T-cell (primary cell): ENCODE measurements around the gene RAB38. TPM values are rescaled to one million over a fixed set of nuclear protein-coding genes. Genes with fewer than 3 reads are reported as not detected.

ENCODE experiments used
- ATAC-seq, 4 experiments: fragments of 200-7000 bp in 3 of 4; fragments of 150-1000 bp in 1 of 4; cut with Tn5 transposase; replicated peaks in 1 of 4; 1 replicate in 3 of 4; 2 replicates in 1 of 4; pipeline ENCODE4 v1.10.0; 2021; ENCODE audit warnings: moderate library complexity in 3 of 4, mild to moderate bottlenecking in 2 of 4, moderate number of reproducible peaks in 1 of 4
- CTCF ChIA-PET, 2 donors: fragments of 300-600 bp; sonication (Branson Sonifier 250); formaldehyde crosslinking; loops; one replicate each; lab custom pipeline; 2022; ENCODE audit warnings: antibody characterized with exemption in 2 of 2; lab: Charles Lee
- POLR2A ChIA-PET, 2 donors: fragments of 300-600 bp; sonication (Branson Sonifier 250); formaldehyde crosslinking; loops; one replicate each; lab custom pipeline; 2022; ENCODE audit warnings: antibody characterized with exemption in 2 of 2; lab: Charles Lee
- DNase-seq, 35 experiments: peaks; one replicate each; pipeline versions ENCODE4 v3.0.0 to v3.0.0-alpha.2; 2013 to 2023
- H3K27ac ChIP-seq: one replicate; pipeline ENCODE4 v1.5.1; 2013; ENCODE audit warnings: low read length
- H3K27me3 ChIP-seq, 2 experiments: replicated peaks in 1 of 2; 1 replicate in 1 of 2; 2 replicates in 1 of 2; pipeline versions ENCODE4 v1.6.1 to v1.7.0; 2013; ENCODE audit warnings: low read length in 1 of 2, mixed read lengths in 1 of 2; ENCODE audit not compliant: control insufficient read depth in 2 of 2, insufficient read depth in 2 of 2; ENCODE audit errors: extremely low read depth in 1 of 2
- H3K36me3 ChIP-seq, 2 donors: 1 replicate in 1 of 2; 2 replicates in 1 of 2; pipeline versions ENCODE4 v1.6.1 to v1.7.0; 2013; ENCODE audit warnings: low read length in 1 of 2; ENCODE audit not compliant: control insufficient read depth in 2 of 2, insufficient read depth in 1 of 2; ENCODE audit errors: extremely low read depth in 1 of 2
- H3K4me1 ChIP-seq, 2 experiments: 1 replicate in 1 of 2; 2 replicates in 1 of 2; pipeline versions ENCODE4 v1.6.1 to v1.7.0; 2013; ENCODE audit warnings: low read length in 2 of 2, mixed read lengths in 1 of 2; ENCODE audit not compliant: insufficient read depth in 2 of 2, control insufficient read depth in 1 of 2; ENCODE audit errors: extremely low read depth in 1 of 2
- H3K4me3 ChIP-seq, 2 donors: 1 replicate in 1 of 2; 2 replicates in 1 of 2; pipeline versions ENCODE4 v1.5.1 to v1.7.0; 2013; ENCODE audit warnings: mild to moderate bottlenecking in 2 of 2, low read length in 1 of 2, moderate library complexity in 1 of 2; ENCODE audit not compliant: control insufficient read depth in 1 of 2; ENCODE audit errors: extremely low read depth in 1 of 2
- H3K9me3 ChIP-seq: 2 replicates; pipeline ENCODE4 v1.7.0; 2013
- H3K27ac Mint-ChIP-seq, 2 donors: one replicate each; pipeline ENCODE4 v1.8.0; 2020 to 2021; ENCODE audit warnings: mild to moderate bottlenecking in 2 of 2, mixed read lengths in 2 of 2
- H3K27me3 Mint-ChIP-seq, 2 donors: one replicate each; pipeline ENCODE4 v1.8.0; 2021 to 2022; ENCODE audit warnings: mixed read lengths in 2 of 2
- H3K36me3 Mint-ChIP-seq: one replicate; pipeline ENCODE4 v1.8.0; 2021; ENCODE audit warnings: mixed read lengths
- H3K4me1 Mint-ChIP-seq, 3 donors: one replicate each; pipeline ENCODE4 v1.8.0; 2020 to 2022; ENCODE audit warnings: mixed read lengths in 3 of 3, mild to moderate bottlenecking in 1 of 3
- H3K4me3 Mint-ChIP-seq, 3 donors: one replicate each; pipeline ENCODE4 v1.8.0; 2020 to 2022; ENCODE audit warnings: mild to moderate bottlenecking in 3 of 3, mixed read lengths in 3 of 3, moderate library complexity in 3 of 3
- H3K9me3 Mint-ChIP-seq, 3 donors: one replicate each; pipeline ENCODE4 v1.8.0; 2020 to 2022; ENCODE audit warnings: mixed read lengths in 3 of 3
- WGBS: methylation state at CpG from one replicate; pipeline ENCODE4 v1.1.5; 2013; ENCODE audit warnings: missing lambda C conversion rate; ENCODE audit not compliant: insufficient coverage; 5-methylcytosine and 5-hydroxymethylcytosine counted together
- total RNA-seq, 35 experiments: library from RNA in 6 of 35; stranded (reverse) in 6 of 35; fragments of 120-200 nt in 1 of 35; gene quantifications; one replicate each; pipeline versions ENCODE4 v1.2.1 to v1.2.4 and lab custom pipeline; 2013 to 2026

RAB38 gene
- total RNA-seq, 5 donors from 2014 or later (not counting 1 experiment from before 2014, with no cell fraction given) = 0.20 to 0.98 (median 0.57) TPM

DNA sequence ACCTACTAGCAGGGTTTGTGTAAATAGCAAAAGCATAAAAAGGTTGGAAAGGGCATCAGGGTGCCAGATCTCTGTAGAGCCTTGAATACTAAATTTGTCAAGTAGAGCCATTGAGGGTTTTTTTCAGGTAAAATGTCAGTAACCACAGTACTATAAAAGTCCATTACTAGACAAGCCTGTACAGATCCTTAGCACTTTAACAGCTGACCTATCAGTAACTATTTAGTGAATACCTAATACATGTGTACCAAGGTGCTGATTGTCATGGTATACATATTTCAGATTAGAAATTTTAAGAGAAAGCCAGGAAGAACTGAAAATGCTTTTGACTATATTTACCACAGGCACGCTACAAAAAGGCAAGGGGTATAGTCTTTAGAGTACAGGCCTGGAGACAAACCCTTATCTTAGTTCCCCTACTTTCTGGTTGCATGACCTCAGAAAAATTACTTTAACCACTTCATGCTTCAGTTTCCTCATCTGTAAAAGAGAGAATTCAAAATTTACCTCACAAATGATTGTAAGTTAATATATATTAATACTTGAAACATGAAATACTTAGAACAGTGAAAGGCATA lies 57.9 kb downstream of the RAB38 start:
- CTCF ChIA-PET = no interaction called here
- H3K4me3 ChIP-seq = no peak overlapping the region
- H3K4me1 Mint-ChIP-seq = no peaks in the 10 kb centered on the region
- H3K4me3 Mint-ChIP-seq = no peak overlapping the region
- ATAC-seq = no peak
- H3K27ac Mint-ChIP-seq = no peak overlapping the region
- no CpG with 5 or more reads among the region's 1 CpG for WGBS
- H3K27me3 Mint-ChIP-seq = no peaks in the 10 kb centered on the region
- no peaks in the 10 kb centered on the region for H3K27me3 ChIP-seq
- POLR2A ChIA-PET = interaction anchor here in 1 of 2 donors (0.6 kb wide), 1 partner anchor 35 kb away, joined by 4 read pairs; no protein-coding TSS in a partner anchor
- no peaks in the 10 kb centered on the region for H3K4me1 ChIP-seq
- H3K36me3 Mint-ChIP-seq = no peaks in the 10 kb centered on the region
- no peak overlapping the region for H3K27ac ChIP-seq
- no peak for DNase-seq
- no peaks in the 10 kb centered on the region for H3K9me3 ChIP-seq
- H3K9me3 Mint-ChIP-seq = no peaks in the 10 kb centered on the region
- no peaks in the 10 kb centered on the region for H3K36me3 ChIP-seq

DNA sequence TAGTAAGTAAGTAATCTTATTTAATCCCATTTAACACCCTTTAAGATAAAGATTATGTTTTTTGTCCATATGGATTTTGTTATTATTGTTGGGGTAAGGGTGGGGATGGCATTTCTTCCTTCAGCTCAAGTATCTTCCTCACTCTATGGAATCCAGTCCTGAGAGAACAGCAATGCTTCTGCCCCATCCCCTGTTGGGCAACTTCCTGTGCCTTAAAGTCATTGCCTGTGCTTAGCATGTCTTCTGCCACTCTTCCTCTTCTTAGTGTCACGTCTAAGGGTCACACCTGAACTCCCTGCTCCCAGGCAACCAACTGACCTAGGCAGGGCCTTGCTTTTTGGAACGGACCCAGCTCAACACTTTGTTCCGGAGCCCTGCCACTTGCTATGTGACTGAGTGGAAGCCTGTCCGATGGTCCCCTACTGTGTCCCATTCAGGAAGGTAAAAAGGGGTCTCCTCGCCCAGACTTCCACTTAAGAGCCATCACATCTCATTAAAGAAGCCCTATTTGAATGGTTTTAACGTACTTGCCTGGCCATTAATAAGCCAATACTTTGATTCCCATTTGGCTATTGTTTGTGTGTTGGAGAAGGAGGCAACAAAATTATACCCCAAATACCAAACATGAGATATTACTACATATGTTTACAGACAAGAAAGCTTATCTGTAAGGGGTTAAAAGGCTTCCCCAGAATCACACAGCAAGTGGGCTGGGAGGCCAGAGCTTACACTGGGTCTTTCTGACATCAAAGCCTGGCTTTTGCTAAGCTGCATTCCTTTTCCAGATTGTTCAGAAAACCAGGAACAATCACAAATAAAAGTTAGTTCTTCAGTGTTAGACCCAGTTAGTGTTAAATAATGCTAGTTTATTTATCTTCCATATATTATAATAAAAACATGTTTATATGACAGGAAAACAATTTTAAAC lies 59.2 kb downstream of the RAB38 start:
- Mint-ChIP-seq H3K9me3 (no peaks in the 10 kb centered on the region), H3K4me1 (no peaks in the 10 kb centered on the region), H3K27me3 (no peaks in the 10 kb centered on the region), H3K27ac (no peak overlapping the region), H3K4me3 (no peak overlapping the region), H3K36me3 (no peaks in the 10 kb centered on the region)
- CTCF ChIA-PET = no interaction called here
- H3K9me3 ChIP-seq = no peaks in the 10 kb centered on the region
- no peaks in the 10 kb centered on the region for H3K36me3 ChIP-seq
- POLR2A ChIA-PET = no interaction called here
- H3K4me1 ChIP-seq = no peaks in the 10 kb centered on the region
- 88% methylated on average over 4 of the region's 6 CpGs for WGBS
- H3K27me3 ChIP-seq = no peaks in the 10 kb centered on the region
- DNase-seq (no peak), ATAC-seq (no peak)
- H3K4me3 ChIP-seq = no peak overlapping the region
- H3K27ac ChIP-seq = no peak overlapping the region

- no peaks in the 10 kb centered on the region for H3K27me3 ChIP-seq
Observed at GRCh38 chr11:88114486-88115045, 60.7 kb downstream of the RAB38 start.

DNA sequence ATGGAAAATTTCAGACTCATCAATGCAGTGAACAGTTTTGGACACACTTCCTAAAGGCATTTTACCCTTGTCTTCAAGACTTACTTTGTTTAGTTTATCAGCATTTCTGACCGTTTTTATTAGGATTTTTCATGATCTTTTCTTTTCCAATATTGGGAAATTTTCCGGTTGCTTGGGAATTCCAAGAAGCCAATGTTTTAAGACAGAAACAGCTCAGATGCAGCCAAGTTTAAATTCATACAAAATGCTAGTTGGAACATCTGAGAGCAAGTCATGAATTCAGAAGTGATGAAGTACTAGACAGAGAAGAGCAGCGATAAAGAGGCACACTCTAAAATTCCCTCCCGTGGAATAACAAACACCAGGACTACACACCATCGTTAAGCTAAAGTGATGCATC lies 68.6 kb downstream of the RAB38 start:
- Mint-ChIP-seq H3K4me3 (no peak overlapping the region), H3K9me3 (peaks cover 0 to 8% (median 0%) of the 10 kb centered on the region in 3 donors), H3K4me1 (no peaks in the 10 kb centered on the region), H3K27me3 (peaks cover 15 to 19% of the 10 kb centered on the region in 2 donors), H3K27ac (no peak overlapping the region), H3K36me3 (peaks cover 5% of the 10 kb centered on the region)
- no peak for ATAC-seq
- no peaks in the 10 kb centered on the region for H3K4me1 ChIP-seq
- H3K9me3 ChIP-seq = no peaks in the 10 kb centered on the region
- H3K27me3 ChIP-seq = no peaks in the 10 kb centered on the region
- CTCF ChIA-PET = interaction anchor here (0.6 to 1.0 kb wide), 4 partner anchors 12 to 439 kb away, joined by 3 read pairs; no protein-coding TSS in a partner anchor
- no peak for DNase-seq
- POLR2A ChIA-PET = no interaction called here
- H3K27ac ChIP-seq = no peak overlapping the region
- H3K4me3 ChIP-seq = no peak overlapping the region
- WGBS = 71% methylated on average over 3 of the region's 5 CpGs
- H3K36me3 ChIP-seq = no peaks in the 10 kb centered on the region

More at GRCh38 chr11:88114486-88115045, 60.7 kb downstream of the RAB38 start:
- H3K27ac Mint-ChIP-seq = no peak overlapping the region
- H3K9me3 Mint-ChIP-seq = no peaks in the 10 kb centered on the region
- Histone ChIP-seq H3K27ac (no peak overlapping the region), H3K4me1 (no peaks in the 10 kb centered on the region), H3K4me3 (no peak overlapping the region), H3K9me3 (no peaks in the 10 kb centered on the region), H3K36me3 (no peaks in the 10 kb centered on the region)
- no peaks in the 10 kb centered on the region for H3K36me3 Mint-ChIP-seq
- H3K4me1 Mint-ChIP-seq = no peaks in the 10 kb centered on the region
- CTCF ChIA-PET = no interaction called here
- ATAC-seq (no peak), DNase-seq (no peak)
- POLR2A ChIA-PET = no interaction called here
- 78% methylated on average over 1 of the region's 1 CpG for WGBS
- H3K27me3 Mint-ChIP-seq = peaks cover 0 to 2% of the 10 kb centered on the region in 2 donors
- H3K4me3 Mint-ChIP-seq = no peak overlapping the region

DNA sequence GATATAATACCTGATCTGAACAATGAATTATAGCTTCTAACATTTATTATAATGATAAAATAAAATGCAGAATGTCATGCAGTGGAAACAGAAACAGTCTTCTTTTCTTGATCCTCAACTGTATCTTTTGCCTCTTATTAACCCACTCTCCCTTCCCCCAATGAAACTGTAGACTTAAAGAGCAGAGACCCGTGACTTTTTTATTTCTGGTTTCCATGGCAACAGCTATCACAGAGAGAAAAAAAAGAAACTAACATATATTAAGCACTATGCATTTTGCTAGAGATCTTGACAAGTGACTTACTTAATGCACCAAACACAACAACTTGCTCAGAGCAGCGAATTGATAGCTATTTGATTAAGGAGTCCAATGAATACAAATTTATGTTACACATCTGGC lies 69.3 kb downstream of the RAB38 start:
- Histone ChIP-seq H3K27me3 (no peaks in the 10 kb centered on the region), H3K4me3 (no peak overlapping the region), H3K9me3 (no peaks in the 10 kb centered on the region), H3K4me1 (no peaks in the 10 kb centered on the region), H3K27ac (no peak overlapping the region), H3K36me3 (no peaks in the 10 kb centered on the region)
- WGBS = no CpG with 5 or more reads among the region's 2 CpGs
- Mint-ChIP-seq H3K4me3 (no peak overlapping the region), H3K27ac (no peak overlapping the region), H3K27me3 (peaks cover 15 to 19% of the 10 kb centered on the region in 2 donors), H3K4me1 (no peaks in the 10 kb centered on the region), H3K9me3 (peaks cover 0 to 8% (median 0%) of the 10 kb centered on the region in 3 donors), H3K36me3 (peaks cover 5% of the 10 kb centered on the region)
- ATAC-seq = no peak
- no peak for DNase-seq
- CTCF ChIA-PET = interaction anchor here (0.6 to 1.0 kb wide), 4 partner anchors 13 to 435 kb away, joined by 3 to 4 read pairs (median 3); no protein-coding TSS in a partner anchor
- POLR2A ChIA-PET = no interaction called here

DNA sequence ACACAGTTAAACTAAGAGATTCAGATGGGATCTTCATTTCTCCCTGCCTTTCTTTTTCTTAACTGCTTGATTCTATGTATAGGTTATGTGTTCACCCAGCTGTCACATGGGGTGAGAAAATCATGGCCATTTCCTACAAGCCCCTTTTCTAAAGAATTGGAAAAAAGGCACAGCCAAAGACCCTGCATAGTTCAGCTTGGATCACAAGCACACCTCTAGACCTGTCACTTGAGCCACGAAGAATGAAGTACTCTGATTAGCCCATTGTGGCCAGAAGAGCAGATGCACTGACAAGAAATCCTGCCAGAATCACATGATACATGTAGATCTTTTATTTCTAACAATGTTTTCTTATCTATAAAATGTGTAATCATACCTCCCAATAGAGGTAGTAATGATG lies 69.7 kb downstream of the RAB38 start:
- H3K27me3 ChIP-seq = no peaks in the 10 kb centered on the region
- no peaks in the 10 kb centered on the region for H3K9me3 ChIP-seq
- WGBS = 80% methylated on average over 1 of the region's 1 CpG
- no peaks in the 10 kb centered on the region for H3K4me1 ChIP-seq
- ChIA-PET POLR2A (no interaction called here), CTCF (interaction anchor here in 1 of 2 donors (0.8 kb wide), 1 partner anchor 432 kb away, joined by 4 read pairs; no protein-coding TSS in a partner anchor)
- DNase-seq = no peak
- no peak overlapping the region for H3K27ac ChIP-seq
- Mint-ChIP-seq H3K4me3 (no peak overlapping the region), H3K4me1 (no peaks in the 10 kb centered on the region), H3K36me3 (peaks cover 5% of the 10 kb centered on the region), H3K9me3 (peaks cover 0 to 8% (median 0%) of the 10 kb centered on the region in 3 donors), H3K27me3 (peaks cover 17 to 19% of the 10 kb centered on the region in 2 donors), H3K27ac (no peak overlapping the region)
- H3K4me3 ChIP-seq = no peak overlapping the region
- no peak for ATAC-seq
- H3K36me3 ChIP-seq = no peaks in the 10 kb centered on the region
